Measurements from ENCODE around the gene TCERG1L.

- no peak for TF ChIP-seq CTCF (IDR thresholded peaks at IDR 0.05; ENCODE audit: insufficient read depth, low read length, poor library complexity, severe bottlenecking)
- no peak for TF ChIP-seq EZH2phosphoT487 (conservative IDR thresholded peaks at IDR 0.05; ENCODE audit: low read length)
Measured at GRCh38 chr10:131252567-131253276, 58.8 kb downstream of the TCERG1L start.

Data from SU-DHL-6 (cell line).